Gastrocnemius medialis (tissue), 4 donors: ENCODE data around the gene GALNT2. TPM values are rescaled to one million over a fixed set of nuclear protein-coding genes. Genes with fewer than 3 reads are reported as not detected.
A peak's percentile ranks its signal among the peaks of the same experiment; 100 is the strongest.

Experiments used
- ATAC-seq, 2 donors: fragments of 150-250 bp; one replicate each; pipeline ENCODE4 v1.9.1; 2016
- DNase-seq, 2 donors: peaks; one replicate each; pipeline ENCODE4 v3.0.0-alpha.2; 2019
- H3K27ac ChIP-seq, 4 donors: fragments of 200-600 bp; sonication (generic); 1 replicate in 1 of 4; 2 replicates in 3 of 4; pipeline ENCODE4 v1.5.1; 2016 to 2018; ENCODE audit warnings: mild to moderate bottlenecking in 2 of 4, moderate library complexity in 1 of 4
- H3K27me3 ChIP-seq, 3 donors: fragments of 200-600 bp; sonication (generic) in 2 of 3; 1 replicate in 1 of 3; 2 replicates in 2 of 3; pipeline versions ENCODE4 v1.5.1 to v1.6.0; 2016 to 2019; ENCODE audit warnings: mild to moderate bottlenecking in 1 of 3, moderate library complexity in 1 of 3
- H3K36me3 ChIP-seq, 2 donors: fragments of 200-600 bp; sonication (generic) in 1 of 2; one replicate each; pipeline ENCODE4 v1.5.1; 2017 to 2018
- H3K4me1 ChIP-seq, 2 donors: fragments of 200-600 bp; sonication (generic) in 1 of 2; one replicate each; pipeline ENCODE4 v1.5.1; 2016 to 2017; ENCODE audit warnings: mild to moderate bottlenecking in 2 of 2
- H3K4me3 ChIP-seq, 4 donors: fragments of 200-600 bp; sonication (generic) in 3 of 4; 1 replicate in 1 of 4; 2 replicates in 3 of 4; pipeline ENCODE4 v1.5.1; 2016 to 2019; ENCODE audit warnings: mild to moderate bottlenecking in 2 of 4
- H3K9me3 ChIP-seq, 3 donors: fragments of 200-600 bp; sonication (generic) in 2 of 3; 1 replicate in 1 of 3; 2 replicates in 2 of 3; pipeline ENCODE4 v1.5.1; 2016 to 2019
- POLR2A ChIP-seq, 2 donors: fragments of 450-650 bp; IDR thresholded peaks; one replicate each; pipeline ENCODE4 v1.6.1; 2017; ENCODE audit warnings: antibody characterized with exemption in 2 of 2, mild to moderate bottlenecking in 2 of 2, moderate library complexity in 2 of 2
- in situ Hi-C, 4 donors: fragments of 200-750 bp; cut with MboI; loops; one replicate each; pipeline versions ENCODE4 v1.15.0 to v1.8.0; 2017; ENCODE audit warnings: low sequenced_read_pairs in 4 of 4
- intact Hi-C: fragments of 100-400 bp; cut with DNase I; formaldehyde crosslinking; loops from one replicate; pipeline ENCODE4 v1.15.1; 2023; ENCODE audit warnings: low total_unique reads
- total RNA-seq, 4 donors: library from RNA; depleted of rRNA; stranded (reverse); fragments of >200 nt; gene quantifications; one replicate each; pipeline versions ENCODE4 v1.1.0 to v1.2.3, GENCODE V29; 2016
- TF ChIP-seq, protein P1 (sequence below), 5 experiments: fragments of 450-650 bp in 3 of 5; fragments of 200-600 bp in 2 of 5; sonication (generic) in 2 of 5; IDR thresholded peaks in 4 of 5; conservative IDR thresholded peaks in 1 of 5; 1 replicate in 4 of 5; 2 replicates in 1 of 5; pipeline ENCODE4 v1.5.1; 2016 to 2019; ENCODE audit warnings: antibody characterized with exemption in 5 of 5, mild to moderate bottlenecking in 3 of 5, moderate library complexity in 3 of 5

The GALNT2 gene
- total RNA-seq, 4 donors from 2014 or later: 73.7 to 106 (median 78.3) TPM

GRCh38 chr1:230194525-230194924 is 127.5 kb downstream of the GALNT2 start:
- peak overlapping the region in 1 of 4 donors; percentile 53 for H3K27ac ChIP-seq
- in situ Hi-C loops: no loop called here
- H3K36me3 ChIP-seq: no peaks in the 10 kb centered on the region
- DNase-seq: no peak
- no peak overlapping the region for H3K4me3 ChIP-seq
- TF ChIP-seq POLR2A (IDR thresholded peaks at IDR 0.05): no peak
- TF ChIP-seq, protein P1, sequence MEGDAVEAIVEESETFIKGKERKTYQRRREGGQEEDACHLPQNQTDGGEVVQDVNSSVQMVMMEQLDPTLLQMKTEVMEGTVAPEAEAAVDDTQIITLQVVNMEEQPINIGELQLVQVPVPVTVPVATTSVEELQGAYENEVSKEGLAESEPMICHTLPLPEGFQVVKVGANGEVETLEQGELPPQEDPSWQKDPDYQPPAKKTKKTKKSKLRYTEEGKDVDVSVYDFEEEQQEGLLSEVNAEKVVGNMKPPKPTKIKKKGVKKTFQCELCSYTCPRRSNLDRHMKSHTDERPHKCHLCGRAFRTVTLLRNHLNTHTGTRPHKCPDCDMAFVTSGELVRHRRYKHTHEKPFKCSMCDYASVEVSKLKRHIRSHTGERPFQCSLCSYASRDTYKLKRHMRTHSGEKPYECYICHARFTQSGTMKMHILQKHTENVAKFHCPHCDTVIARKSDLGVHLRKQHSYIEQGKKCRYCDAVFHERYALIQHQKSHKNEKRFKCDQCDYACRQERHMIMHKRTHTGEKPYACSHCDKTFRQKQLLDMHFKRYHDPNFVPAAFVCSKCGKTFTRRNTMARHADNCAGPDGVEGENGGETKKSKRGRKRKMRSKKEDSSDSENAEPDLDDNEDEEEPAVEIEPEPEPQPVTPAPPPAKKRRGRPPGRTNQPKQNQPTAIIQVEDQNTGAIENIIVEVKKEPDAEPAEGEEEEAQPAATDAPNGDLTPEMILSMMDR (IDR thresholded peaks at IDR 0.05 in 4 of 5, conservative IDR thresholded peaks at IDR 0.05 in 1 of 5): no peak
- no peaks in the 10 kb centered on the region for H3K9me3 ChIP-seq
- H3K27me3 ChIP-seq: no peaks in the 10 kb centered on the region
- H3K4me1 ChIP-seq: peaks cover 40 to 51% of the 10 kb centered on the region in 2 donors
- ATAC-seq: no peak
- intact Hi-C loops: no loop called here

- Histone ChIP-seq H3K4me3 (no peak overlapping the region), H3K27me3 (no peaks in the 10 kb centered on the region), H3K9me3 (no peaks in the 10 kb centered on the region), H3K27ac (peak overlapping the region in 1 of 4 donors; percentile 53), H3K4me1 (peaks cover 39 to 51% of the 10 kb centered on the region in 2 donors), H3K36me3 (no peaks in the 10 kb centered on the region)
- no peak for ATAC-seq
- no peak for DNase-seq
- in situ Hi-C loops (no loop called here), intact Hi-C loops (no loop called here)
- TF ChIP-seq POLR2A (IDR thresholded peaks at IDR 0.05): no peak
- TF ChIP-seq, protein P1 (IDR thresholded peaks at IDR 0.05 in 4 of 5, conservative IDR thresholded peaks at IDR 0.05 in 1 of 5): no peak
Measured at GRCh38 chr1:230195199-230195598, 128.2 kb downstream of the GALNT2 start.

GRCh38 chr1:230196077-230196476 is 129.0 kb downstream of the GALNT2 start:
- in situ Hi-C loops (no loop called here), intact Hi-C loops (no loop called here)
- no peak for TF ChIP-seq POLR2A (IDR thresholded peaks at IDR 0.05)
- TF ChIP-seq, protein P1 (IDR thresholded peaks at IDR 0.05 in 4 of 5, conservative IDR thresholded peaks at IDR 0.05 in 1 of 5): no peak
- no peak for ATAC-seq
- Histone ChIP-seq H3K4me3 (no peak overlapping the region), H3K27ac (no peak overlapping the region), H3K27me3 (no peaks in the 10 kb centered on the region), H3K4me1 (peaks cover 40 to 52% of the 10 kb centered on the region in 2 donors), H3K36me3 (no peaks in the 10 kb centered on the region), H3K9me3 (no peaks in the 10 kb centered on the region)
- DNase-seq: no peak

- no peaks in the 10 kb centered on the region for H3K27me3 ChIP-seq
- H3K36me3 ChIP-seq: no peaks in the 10 kb centered on the region
- peaks cover 39 to 48% of the 10 kb centered on the region in 2 donors for H3K4me1 ChIP-seq
- no peak for DNase-seq
- no peak overlapping the region for H3K4me3 ChIP-seq
- no peaks in the 10 kb centered on the region for H3K9me3 ChIP-seq
- H3K27ac ChIP-seq: peak overlapping the region in 1 of 4 donors; percentile 86
- intact Hi-C loops: no loop called here
- TF ChIP-seq POLR2A (IDR thresholded peaks at IDR 0.05): no peak
- TF ChIP-seq, protein P1 (IDR thresholded peaks at IDR 0.05 in 4 of 5, conservative IDR thresholded peaks at IDR 0.05 in 1 of 5): no peak
- in situ Hi-C loops: no loop called here
- no peak for ATAC-seq
Measured at GRCh38 chr1:230197644-230198567, 130.9 kb downstream of the GALNT2 start.
